Erythroblast (primary cell): ENCODE data around the gene NSD1.

Experiments used
- GATA1 ChIP-seq: IDR thresholded peaks from 2 replicates; pipeline ENCODE4 v1.6.1; 2011; ENCODE audit warnings: low read depth, mild to moderate bottlenecking, control low read depth, low read length, moderate library complexity
- POLR2A ChIP-seq: IDR thresholded peaks from 2 replicates; pipeline ENCODE4 v1.6.1; 2011; ENCODE audit warnings: mild to moderate bottlenecking, low read length

GRCh38 chr5:177265395-177265794, 131.8 kb downstream of the NSD1 start:
- TF ChIP-seq POLR2A (no peak), GATA1 (no peak)
